ENCODE measurements around the gene CTXND1.

Gene CTXND1

DNA sequence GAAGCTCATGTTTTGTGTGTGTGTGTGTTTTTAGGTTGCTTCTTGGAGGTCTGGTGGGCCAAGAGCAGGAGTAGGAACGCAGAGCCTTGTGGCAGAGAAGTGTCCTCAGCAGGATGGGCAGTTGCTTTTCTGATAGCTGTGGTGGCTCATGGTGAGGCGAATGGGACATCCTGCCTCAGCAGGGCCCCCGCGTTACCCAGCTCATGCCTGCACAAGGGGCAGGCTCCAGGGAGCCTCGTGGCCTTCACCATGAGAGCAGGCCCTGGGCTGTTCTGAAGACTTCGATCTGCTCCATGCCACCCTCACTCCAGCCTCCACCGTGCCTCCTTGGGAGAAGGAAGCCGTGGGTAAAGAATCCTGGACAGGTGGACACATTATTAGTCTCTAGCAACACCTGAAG is 33.4 kb upstream of the CTXND1 start:
- Histone ChIP-seq H3K4me1 (ENCODE audit: control insufficient read depth, low read length) (no peaks in the 10 kb centered on the region), H3K9me2 (replicated peaks; ENCODE audit: control insufficient read depth, low read length) (no peaks in the 10 kb centered on the region), H3K27me3 (ENCODE audit: control insufficient read depth, low read length) (peaks cover 2% of the 10 kb centered on the region; the same call in 1 of the 2 replicates), H3F3A (ENCODE audit: control insufficient read depth, insufficient read depth) (no peaks in the 10 kb centered on the region), H3K27ac (ENCODE audit: low read depth, low read length) (no peak overlapping the region), H3K4me3 (ENCODE audit: low read length) (no peak overlapping the region), H3K9me3 (ENCODE audit: control insufficient read depth, insufficient read depth, low read length) (no peaks in the 10 kb centered on the region), H3K36me3 (ENCODE audit: control insufficient read depth, low read length) (no peaks in the 10 kb centered on the region), H3K79me2 (ENCODE audit: control insufficient read depth, low read length) (no peaks in the 10 kb centered on the region), H4K20me1 (ENCODE audit: control insufficient read depth, insufficient read depth, low read depth, low read length) (no peaks in the 10 kb centered on the region), H3K4me2 (ENCODE audit: low read length) (no peak overlapping the region)
- TF ChIP-seq, protein P1, sequence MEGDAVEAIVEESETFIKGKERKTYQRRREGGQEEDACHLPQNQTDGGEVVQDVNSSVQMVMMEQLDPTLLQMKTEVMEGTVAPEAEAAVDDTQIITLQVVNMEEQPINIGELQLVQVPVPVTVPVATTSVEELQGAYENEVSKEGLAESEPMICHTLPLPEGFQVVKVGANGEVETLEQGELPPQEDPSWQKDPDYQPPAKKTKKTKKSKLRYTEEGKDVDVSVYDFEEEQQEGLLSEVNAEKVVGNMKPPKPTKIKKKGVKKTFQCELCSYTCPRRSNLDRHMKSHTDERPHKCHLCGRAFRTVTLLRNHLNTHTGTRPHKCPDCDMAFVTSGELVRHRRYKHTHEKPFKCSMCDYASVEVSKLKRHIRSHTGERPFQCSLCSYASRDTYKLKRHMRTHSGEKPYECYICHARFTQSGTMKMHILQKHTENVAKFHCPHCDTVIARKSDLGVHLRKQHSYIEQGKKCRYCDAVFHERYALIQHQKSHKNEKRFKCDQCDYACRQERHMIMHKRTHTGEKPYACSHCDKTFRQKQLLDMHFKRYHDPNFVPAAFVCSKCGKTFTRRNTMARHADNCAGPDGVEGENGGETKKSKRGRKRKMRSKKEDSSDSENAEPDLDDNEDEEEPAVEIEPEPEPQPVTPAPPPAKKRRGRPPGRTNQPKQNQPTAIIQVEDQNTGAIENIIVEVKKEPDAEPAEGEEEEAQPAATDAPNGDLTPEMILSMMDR (IDR thresholded peaks at IDR 0.05; ENCODE audit: low read depth, low read length, poor library complexity, severe bottlenecking) = no peak
- no peak for TF ChIP-seq EZH2phosphoT487 (IDR thresholded peaks at IDR 0.05; ENCODE audit: borderline replicate concordance, low read length)

DNA sequence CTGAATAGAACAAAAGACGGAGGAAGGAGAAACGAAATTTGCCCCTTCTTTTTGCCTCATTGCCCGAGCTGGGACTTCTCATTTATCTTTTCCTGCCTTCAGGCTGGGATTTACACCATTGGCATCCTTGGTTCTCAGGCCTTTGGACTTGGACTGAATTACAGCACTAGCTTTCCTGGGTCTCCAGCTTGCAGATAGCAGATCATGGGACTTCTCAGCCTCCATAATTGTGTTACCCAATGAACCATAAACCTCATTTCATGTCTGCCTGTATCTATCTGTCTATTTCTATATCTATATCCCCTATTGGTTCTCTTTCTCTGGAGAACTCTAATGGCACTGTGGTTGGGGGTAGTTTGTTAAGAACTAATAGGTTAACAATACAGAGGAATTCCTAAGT is 31.5 kb upstream of the CTXND1 start:
- H3K9me3 ChIP-seq (ENCODE audit: control insufficient read depth, insufficient read depth, low read length) = no peaks in the 10 kb centered on the region
- H3K27ac ChIP-seq (ENCODE audit: low read depth, low read length) = no peak overlapping the region
- no peaks in the 10 kb centered on the region for H3F3A ChIP-seq (ENCODE audit: control insufficient read depth, insufficient read depth)
- no peak overlapping the region for H3K4me2 ChIP-seq (ENCODE audit: low read length)
- TF ChIP-seq, protein P1 (IDR thresholded peaks at IDR 0.05; ENCODE audit: low read depth, low read length, poor library complexity, severe bottlenecking) = no peak
- no peak for TF ChIP-seq EZH2phosphoT487 (IDR thresholded peaks at IDR 0.05; ENCODE audit: borderline replicate concordance, low read length)
- H3K36me3 ChIP-seq (ENCODE audit: control insufficient read depth, low read length) = no peaks in the 10 kb centered on the region
- no peaks in the 10 kb centered on the region for H3K4me1 ChIP-seq (ENCODE audit: control insufficient read depth, low read length)
- no peak overlapping the region for H3K4me3 ChIP-seq (ENCODE audit: low read length)
- no peaks in the 10 kb centered on the region for H4K20me1 ChIP-seq (ENCODE audit: control insufficient read depth, insufficient read depth, low read depth, low read length)
- H3K27me3 ChIP-seq (ENCODE audit: control insufficient read depth, low read length) = 0 out of 2 replicates have a peak, but pooled peaks cover 2% of the 10 kb centered on the region
- no peaks in the 10 kb centered on the region for H3K79me2 ChIP-seq (ENCODE audit: control insufficient read depth, low read length)
- no peaks in the 10 kb centered on the region for H3K9me2 ChIP-seq (replicated peaks; ENCODE audit: control insufficient read depth, low read length)

DNA sequence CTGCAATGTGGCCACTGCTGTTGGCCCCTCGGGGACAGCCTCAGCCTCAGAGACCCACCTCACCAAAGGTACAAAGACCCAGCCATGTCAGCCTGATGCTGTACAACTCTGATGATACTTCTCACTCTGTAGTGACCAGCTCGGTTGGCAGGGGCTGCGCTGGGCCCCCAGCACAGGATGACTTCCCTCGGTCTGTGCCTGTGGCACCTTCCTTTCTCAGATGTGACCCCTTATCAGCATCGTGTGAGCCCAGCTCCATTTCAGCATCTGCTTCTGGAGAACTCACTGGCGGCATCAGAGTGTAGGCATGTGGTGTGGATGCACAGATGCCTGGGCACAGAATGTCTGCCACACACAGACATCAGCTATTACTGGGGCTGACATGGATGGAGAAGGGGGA is 25.1 kb upstream of the CTXND1 start:
- H3K36me3 ChIP-seq (ENCODE audit: control insufficient read depth, low read length) = no peaks in the 10 kb centered on the region
- no peak overlapping the region for H3K4me2 ChIP-seq (ENCODE audit: low read length)
- no peaks in the 10 kb centered on the region for H3F3A ChIP-seq (ENCODE audit: control insufficient read depth, insufficient read depth)
- H3K9me3 ChIP-seq (ENCODE audit: control insufficient read depth, insufficient read depth, low read length) = no peaks in the 10 kb centered on the region
- TF ChIP-seq, protein P1 (IDR thresholded peaks at IDR 0.05; ENCODE audit: low read depth, low read length, poor library complexity, severe bottlenecking) = no peak
- no peak for TF ChIP-seq EZH2phosphoT487 (IDR thresholded peaks at IDR 0.05; ENCODE audit: borderline replicate concordance, low read length)
- H3K9me2 ChIP-seq (replicated peaks; ENCODE audit: control insufficient read depth, low read length) = no peaks in the 10 kb centered on the region
- no peaks in the 10 kb centered on the region for H3K79me2 ChIP-seq (ENCODE audit: control insufficient read depth, low read length)
- no peak overlapping the region for H3K4me3 ChIP-seq (ENCODE audit: low read length)
- H3K27ac ChIP-seq (ENCODE audit: low read depth, low read length) = no peak overlapping the region
- H3K27me3 ChIP-seq (ENCODE audit: control insufficient read depth, low read length) = no peaks in the 10 kb centered on the region
- H3K4me1 ChIP-seq (ENCODE audit: control insufficient read depth, low read length) = no peaks in the 10 kb centered on the region
- no peaks in the 10 kb centered on the region for H4K20me1 ChIP-seq (ENCODE audit: control insufficient read depth, insufficient read depth, low read depth, low read length)

DNA sequence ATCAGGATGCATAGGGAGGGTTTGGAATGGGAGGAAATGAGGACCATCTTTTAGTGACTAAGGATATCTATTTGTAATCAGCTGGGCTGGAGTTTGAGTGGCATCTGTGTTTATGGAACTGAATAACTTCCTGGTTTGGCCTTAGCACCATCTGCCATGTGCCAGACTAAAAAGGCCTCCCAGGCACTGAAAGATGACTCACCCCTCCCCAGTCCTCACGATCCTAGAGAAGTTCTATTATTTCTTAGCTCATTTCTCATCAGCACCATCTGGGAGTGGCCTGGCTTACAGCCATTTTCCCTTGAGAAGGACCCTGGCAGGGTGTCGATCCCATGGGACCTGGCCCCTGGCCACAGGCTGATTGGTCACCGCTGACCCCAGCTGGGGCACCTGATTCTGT is 23.9 kb upstream of the CTXND1 start:
- no peaks in the 10 kb centered on the region for H3K9me2 ChIP-seq (replicated peaks; ENCODE audit: control insufficient read depth, low read length)
- no peaks in the 10 kb centered on the region for H3K9me3 ChIP-seq (ENCODE audit: control insufficient read depth, insufficient read depth, low read length)
- no peaks in the 10 kb centered on the region for H3K79me2 ChIP-seq (ENCODE audit: control insufficient read depth, low read length)
- no peaks in the 10 kb centered on the region for H3F3A ChIP-seq (ENCODE audit: control insufficient read depth, insufficient read depth)
- no peak for TF ChIP-seq EZH2phosphoT487 (IDR thresholded peaks at IDR 0.05; ENCODE audit: borderline replicate concordance, low read length)
- TF ChIP-seq, protein P1 (IDR thresholded peaks at IDR 0.05; ENCODE audit: low read depth, low read length, poor library complexity, severe bottlenecking) = no peak
- no peak overlapping the region for H3K4me2 ChIP-seq (ENCODE audit: low read length)
- no peaks in the 10 kb centered on the region for H3K36me3 ChIP-seq (ENCODE audit: control insufficient read depth, low read length)
- no peak overlapping the region for H3K4me3 ChIP-seq (ENCODE audit: low read length)
- no peaks in the 10 kb centered on the region for H3K27me3 ChIP-seq (ENCODE audit: control insufficient read depth, low read length)
- no peaks in the 10 kb centered on the region for H3K4me1 ChIP-seq (ENCODE audit: control insufficient read depth, low read length)
- no peaks in the 10 kb centered on the region for H4K20me1 ChIP-seq (ENCODE audit: control insufficient read depth, insufficient read depth, low read depth, low read length)
- H3K27ac ChIP-seq (ENCODE audit: low read depth, low read length) = no peak overlapping the region

All from DOHH2 (cell line).